PC-9 (cell line): ENCODE measurements around the gene EPB41L4A.

Experiments
- CTCF ChIP-seq: fragments of 200-600 bp; sonication (generic); conservative IDR thresholded peaks from 2 replicates; pipeline ENCODE4 v1.6.1; 2017; ENCODE audit warnings: mixed run types, antibody characterized with exemption, mild to moderate bottlenecking, moderate library complexity
- EZH2 ChIP-seq: fragments of 200-600 bp; sonication (generic); IDR thresholded peaks from 2 replicates; pipeline ENCODE4 v1.8.0; 2017; ENCODE audit warnings: antibody characterized with exemption, low read depth

- no peak for TF ChIP-seq CTCF
- no peak for TF ChIP-seq EZH2
These were observed 112.1 kb downstream of the EPB41L4A start for GRCh38 chr5:112306956-112307355.
